HG03558 (cell line): Measurements from ENCODE around the gene ICE1.
"Not testable (repeated sequence)": the region's sequence is repeated elsewhere in the genome, so short reads cannot be mapped to it uniquely, and the experiment has no call there.

Source experiments
- ATAC-seq: cut with Tn5 transposase; IDR thresholded peaks from one replicate; pipeline ENCODE4 v1.9.1; 2021; ENCODE audit warnings: moderate number of reproducible peaks; ENCODE audit not compliant: unreplicated experiment; ENCODE audit errors: extremely low read depth

The ICE1 gene

DNA sequence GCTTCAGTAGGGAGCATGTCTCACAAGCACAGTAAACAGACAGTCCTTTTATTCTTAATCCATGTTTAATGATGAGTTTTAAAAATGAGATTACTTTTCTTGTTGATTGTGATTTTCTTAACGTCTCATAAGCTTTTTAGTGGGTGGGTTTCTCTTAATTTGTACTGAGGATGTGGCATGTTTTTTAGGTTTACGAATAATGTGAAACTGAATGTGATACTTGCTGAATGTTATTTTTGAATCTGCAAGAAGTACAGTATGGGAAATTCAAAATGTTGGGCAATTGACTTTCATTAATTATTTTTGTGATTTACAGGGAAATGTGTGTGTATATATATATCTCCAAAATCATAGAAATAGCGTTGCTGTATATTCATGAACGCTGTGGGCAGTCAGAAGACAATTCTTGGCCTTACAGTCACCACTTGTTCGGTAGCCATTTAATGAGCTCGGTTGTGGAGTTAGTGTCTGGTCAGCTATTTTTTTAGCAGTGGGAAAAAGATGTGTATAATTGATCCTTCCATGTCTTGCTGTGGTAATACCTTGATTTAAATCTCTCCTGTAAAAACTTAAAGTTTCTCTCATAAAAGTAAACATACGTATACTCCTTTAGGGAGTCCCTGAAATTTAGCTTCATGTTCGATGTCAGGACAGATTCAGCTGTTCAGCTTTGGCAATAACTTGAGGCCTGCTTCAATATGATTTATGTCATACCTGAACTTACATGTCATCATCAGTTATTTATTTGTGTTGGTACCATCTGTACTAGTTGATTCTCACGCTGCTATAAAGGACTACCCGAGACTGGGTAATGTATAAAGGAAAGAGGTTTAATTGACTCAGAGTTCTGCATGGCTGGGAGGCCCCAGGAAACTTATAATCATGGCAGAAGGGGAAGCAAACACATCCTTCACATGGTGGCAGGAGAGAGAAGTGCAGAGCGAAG, 15.0 kb downstream of the ICE1 start:
- ATAC-seq: no peak

DNA sequence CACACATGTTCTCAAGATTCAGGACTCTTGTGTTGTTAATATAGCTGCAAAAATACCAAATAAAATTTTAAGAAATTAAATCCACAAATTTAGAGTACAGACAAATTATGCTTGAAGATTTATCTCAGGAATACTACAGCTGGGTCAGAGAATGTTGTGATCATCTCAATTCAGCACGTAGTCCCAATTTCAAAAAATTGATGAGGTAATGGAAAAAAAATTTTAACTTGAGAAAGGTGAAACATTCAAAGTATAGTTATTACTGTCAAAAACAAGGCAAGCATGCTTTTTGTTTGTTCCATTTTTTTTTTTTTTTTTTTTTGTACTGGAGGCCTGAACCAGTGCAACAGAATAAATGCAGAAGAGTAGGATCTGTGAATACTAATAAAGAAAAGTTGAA, 29.4 kb downstream of the ICE1 start:
- ATAC-seq: no peak

- ATAC-seq: no peak
These were observed 30.7 kb downstream of the ICE1 start for GRCh38 chr5:5453131-5453530.

- no peak for ATAC-seq
These were observed 31.9 kb downstream of the ICE1 start for GRCh38 chr5:5454391-5454790.

- ATAC-seq: no peak
These were observed 34.4 kb downstream of the ICE1 start for GRCh38 chr5:5456858-5457257.

DNA sequence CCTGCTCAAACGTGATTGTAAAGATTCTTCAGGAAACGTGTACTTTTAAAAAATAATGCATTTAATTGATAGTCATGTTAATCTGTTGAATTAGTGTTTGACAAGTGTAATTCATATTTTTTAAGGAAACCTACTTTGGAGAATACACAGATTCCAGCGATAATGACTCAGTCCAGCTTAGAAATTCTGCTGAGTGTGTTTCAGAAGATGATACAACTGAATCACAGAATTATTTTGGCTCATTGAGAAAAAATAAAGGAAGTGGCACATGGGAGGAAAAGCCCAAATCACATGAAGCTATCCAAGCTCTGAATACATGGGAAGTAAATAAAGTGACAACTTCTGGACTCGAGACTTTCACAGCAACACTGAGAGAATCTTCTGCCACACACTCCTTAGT, 37.8 kb downstream of the ICE1 start:
- ATAC-seq: no peak

- no peak for ATAC-seq
These were observed 38.5 kb downstream of the ICE1 start for GRCh38 chr5:5461012-5461411.

- ATAC-seq: no peak
These were observed 41.7 kb downstream of the ICE1 start for GRCh38 chr5:5464036-5464715.

- ATAC-seq: no peak
These were observed 43.8 kb downstream of the ICE1 start for GRCh38 chr5:5466227-5466626.

DNA sequence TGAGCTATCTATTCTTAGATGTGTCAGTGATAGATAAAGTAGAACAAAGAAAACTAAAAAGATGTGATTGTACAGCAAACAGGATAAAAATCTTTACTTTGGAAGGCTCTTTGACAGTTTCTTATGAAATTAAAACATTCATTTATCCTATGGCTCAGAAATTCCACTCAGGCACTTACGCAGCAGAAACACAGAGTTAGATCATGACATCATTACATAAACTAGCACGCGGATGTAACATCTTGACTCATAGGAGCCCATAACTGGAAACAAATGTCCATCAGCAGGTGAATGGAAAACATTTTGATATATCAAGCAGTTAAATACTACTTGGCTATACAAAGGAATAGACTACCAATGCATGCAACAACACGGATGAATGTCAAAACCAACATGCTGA, 45.3 kb downstream of the ICE1 start:
- ATAC-seq: no peak

DNA sequence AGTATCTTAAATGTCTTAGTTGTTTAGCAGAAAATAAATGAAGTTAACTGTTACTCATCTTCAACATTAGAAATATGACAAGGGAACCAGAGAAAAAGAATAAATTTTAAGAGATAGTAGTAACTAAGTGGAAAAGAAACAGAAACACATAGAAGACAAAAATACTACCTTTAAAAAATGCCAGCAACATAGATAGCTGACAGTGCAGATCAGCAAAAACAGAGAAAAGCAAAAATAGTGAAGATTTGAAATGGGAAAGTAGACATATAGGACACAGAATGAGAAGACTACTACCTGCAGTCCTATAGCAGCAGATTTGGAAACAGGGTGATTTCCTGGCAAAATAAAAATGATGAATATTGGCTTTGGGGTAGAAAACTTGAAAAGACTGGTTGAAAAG, 48.5 kb downstream of the ICE1 start:
- no peak for ATAC-seq

DNA sequence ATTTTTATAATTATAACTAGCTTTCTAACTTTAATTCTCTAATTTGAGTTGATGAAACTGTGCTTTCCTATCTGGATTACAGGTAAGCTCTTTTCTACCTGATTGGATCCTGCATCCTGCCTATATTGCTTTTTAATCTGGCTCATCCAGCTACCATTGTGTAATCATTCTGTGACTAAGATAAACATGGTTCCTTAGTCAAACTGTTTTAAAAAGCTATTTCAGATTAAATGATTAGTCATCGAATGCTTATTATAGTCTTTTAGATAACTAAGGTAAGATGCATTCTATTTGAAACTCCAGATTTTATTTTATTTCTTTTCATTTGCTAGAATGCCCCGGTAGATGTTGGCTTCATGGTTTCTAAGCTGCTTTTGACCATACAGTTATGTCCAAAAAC, 50.7 kb downstream of the ICE1 start:
- no peak for ATAC-seq

- ATAC-seq: no peak
These were observed 52.5 kb downstream of the ICE1 start for GRCh38 chr5:5474961-5475360.

- no peak for ATAC-seq
These were observed 53.5 kb downstream of the ICE1 start for GRCh38 chr5:5475975-5476374.

DNA sequence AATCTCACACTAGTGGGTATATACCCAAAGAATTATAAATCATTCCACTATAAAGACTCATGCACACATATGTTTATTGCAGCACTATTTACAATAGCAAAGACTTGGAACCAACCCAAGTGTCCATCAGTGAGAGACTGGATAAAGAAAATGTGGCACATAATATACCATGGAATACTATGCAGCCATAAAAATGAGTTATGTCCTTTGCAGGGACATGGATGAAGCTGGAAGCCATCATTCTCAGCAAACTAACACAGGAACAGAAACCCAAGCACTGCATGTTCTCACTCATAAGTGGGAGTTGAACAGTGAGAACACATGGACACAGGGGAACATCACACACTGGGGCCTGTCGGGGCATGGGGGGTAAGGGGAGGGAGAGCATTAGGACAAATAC, 57.1 kb downstream of the ICE1 start:
- ATAC-seq: not testable (repeated sequence)

GRCh38 chr5:5480481-5481111, 58.1 kb downstream of the ICE1 start:
- no peak for ATAC-seq

GRCh38 chr5:5481206-5481605, 58.7 kb downstream of the ICE1 start:
- no peak for ATAC-seq

- no peak for ATAC-seq
These were observed 59.2 kb downstream of the ICE1 start for GRCh38 chr5:5481633-5482032.

DNA sequence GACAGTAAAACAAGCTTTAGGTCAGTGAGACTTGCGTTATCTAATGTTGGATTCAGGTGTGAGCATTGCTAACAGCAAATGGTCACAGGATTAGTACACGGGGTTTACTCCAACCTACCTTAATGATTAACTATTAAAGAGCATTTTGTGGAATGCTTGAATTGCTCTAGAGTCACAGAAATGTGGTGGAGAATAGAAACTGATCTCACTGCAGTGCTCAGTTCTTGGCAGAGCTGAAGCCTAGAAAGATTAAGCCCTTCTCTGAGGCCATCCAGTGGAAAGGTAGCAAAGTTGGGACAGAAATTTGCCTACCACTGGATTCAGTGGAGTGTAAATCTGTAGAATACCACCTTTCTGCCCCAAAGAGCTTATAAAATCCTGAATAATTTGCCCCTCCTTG, 60.9 kb downstream of the ICE1 start:
- ATAC-seq: no peak

DNA sequence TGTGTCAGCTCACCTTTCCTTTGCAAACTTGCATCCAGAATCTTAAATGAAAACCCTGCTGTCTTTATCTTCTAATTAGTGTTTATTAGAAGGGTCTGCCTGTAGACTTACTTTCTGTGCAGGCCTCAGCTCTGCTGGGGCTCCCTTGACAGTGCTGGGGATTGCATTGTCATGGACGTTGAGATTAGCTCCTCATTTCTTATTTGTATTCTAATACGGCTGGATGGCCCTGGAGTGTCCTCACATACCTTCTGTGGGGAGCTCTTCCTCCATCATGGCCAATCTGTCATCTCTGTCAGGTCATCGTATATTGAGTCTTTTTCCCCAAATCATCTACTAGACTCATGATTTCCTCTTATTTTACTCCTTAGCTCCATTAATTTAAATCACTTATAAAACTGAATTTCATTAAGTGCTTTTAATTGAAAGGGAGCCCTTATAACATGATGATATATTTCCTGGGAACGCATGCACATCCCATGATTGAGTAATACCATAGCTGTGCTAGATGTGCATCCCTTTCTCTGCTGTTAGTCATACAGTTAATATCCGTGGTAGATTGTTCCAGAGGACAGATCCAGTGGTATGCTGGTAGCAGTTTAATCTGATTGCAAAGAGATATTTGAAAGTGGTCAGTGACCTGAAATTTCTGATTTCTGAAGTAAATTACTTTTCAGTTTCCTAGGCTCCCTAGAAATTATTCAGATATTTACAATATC, 61.6 kb downstream of the ICE1 start:
- ATAC-seq: no peak

GRCh38 chr5:5486122-5486521, 63.6 kb downstream of the ICE1 start:
- ATAC-seq: no peak
